GM12892 (cell line): Measurements from ENCODE around the gene NEURL1.

Experiments used
- POLR2A ChIP-seq: IDR thresholded peaks from 2 replicates; pipeline ENCODE4 v1.6.1; 2011; ENCODE audit warnings: low read depth, low read length, control low read depth
- POLR2AphosphoS5 ChIP-seq: IDR thresholded peaks from 2 replicates; pipeline ENCODE4 v1.6.1; 2011; ENCODE audit warnings: low read depth, low read length, control low read depth

GRCh38 chr10:103480521-103480920, 13.0 kb upstream of the NEURL1 start:
- TF ChIP-seq POLR2A (no peak), POLR2AphosphoS5 (no peak)
